GM06990 (cell line): ENCODE measurements around the gene EEF1A1.
A peak's percentile ranks its signal among the peaks of the same experiment; 100 is the strongest.

ENCODE experiments used
- DNase-seq: peaks from one replicate; pipeline ENCODE4 v3.0.0-alpha.2; 2011; ENCODE audit not compliant: insufficient read length; ENCODE audit errors: extremely low read depth
- H3K27me3 ChIP-seq: replicated peaks from 2 replicates; pipeline ENCODE4 v1.6.0; 2011; ENCODE audit warnings: low read length; ENCODE audit not compliant: control insufficient read depth, insufficient read depth
- H3K36me3 ChIP-seq: 2 replicates; pipeline ENCODE4 v1.5.1; 2011; ENCODE audit warnings: low read length; ENCODE audit not compliant: control insufficient read depth, insufficient read depth
- H3K4me3 ChIP-seq: replicated peaks from 2 replicates; pipeline ENCODE4 v1.5.1; 2011; ENCODE audit warnings: low read depth, mild to moderate bottlenecking, control low read depth, low read length
- CTCF ChIP-seq: IDR thresholded peaks from 2 replicates; pipeline ENCODE4 v1.5.1; 2011; ENCODE audit warnings: low read length, control low read depth, mild to moderate bottlenecking, inconsistent platforms; ENCODE audit not compliant: insufficient read depth, poor library complexity, severe bottlenecking

The EEF1A1 gene

GRCh38 chr6:73516514-73517489 lies 4.0 kb downstream of the EEF1A1 start:
- DNase-seq: no peak
- peaks cover 16% of the 10 kb centered on the region for H3K36me3 ChIP-seq
- H3K4me3 ChIP-seq: peak overlapping the region; percentile 21
- no peaks in the 10 kb centered on the region for H3K27me3 ChIP-seq
- no peak for TF ChIP-seq CTCF

GRCh38 chr6:73515204-73515655 lies 5.6 kb downstream of the EEF1A1 start:
- Histone ChIP-seq H3K36me3 (peaks cover 16% of the 10 kb centered on the region), H3K27me3 (no peaks in the 10 kb centered on the region), H3K4me3 (no peak overlapping the region)
- DNase-seq: peak; percentile 20
- TF ChIP-seq CTCF: no peak

GRCh38 chr6:73514746-73515110 lies 6.1 kb downstream of the EEF1A1 start:
- DNase-seq: peak; percentile 27
- peaks cover 15% of the 10 kb centered on the region for H3K36me3 ChIP-seq
- no peaks in the 10 kb centered on the region for H3K27me3 ChIP-seq
- no peak overlapping the region for H3K4me3 ChIP-seq
- no peak for TF ChIP-seq CTCF

GRCh38 chr6:73513496-73513854 lies 7.4 kb downstream of the EEF1A1 start:
- DNase-seq: peak; percentile 35
- Histone ChIP-seq H3K4me3 (no peak overlapping the region), H3K27me3 (no peaks in the 10 kb centered on the region), H3K36me3 (peaks cover 6% of the 10 kb centered on the region)
- no peak for TF ChIP-seq CTCF

- H3K4me3 ChIP-seq: no peak overlapping the region
- no peaks in the 10 kb centered on the region for H3K27me3 ChIP-seq
- no peak for DNase-seq
- peaks cover 3% of the 10 kb centered on the region for H3K36me3 ChIP-seq
- no peak for TF ChIP-seq CTCF
Observed at GRCh38 chr6:73511796-73512195, 9.0 kb downstream of the EEF1A1 start.
